HepG2 (cell line): ENCODE data around the gene MT1F. TPM values are rescaled to one million over a fixed set of nuclear protein-coding genes. Genes with fewer than 3 reads are reported as not detected.

Experiments used
- ATAC-seq: fragments of 200-7000 bp; cut with Tn5 transposase; 3 replicates; pipeline ENCODE4 v1.9.1; 2020; ENCODE audit warnings: mild to moderate bottlenecking, moderate library complexity
- BruUV-seq: library from RNA; stranded (reverse); fragments of 400-500 nt; replicated peaks from 2 replicates; lab custom pipeline; 2021; lab: Mats Ljungman, UMichigan
- CTCF ChIA-PET: fragments of 300-600 bp; formaldehyde crosslinking; extraction: SDS; loops from one replicate; lab custom pipeline; 2021; ENCODE audit warnings: low total read pairs, inconsistent platforms, low intra/inter-chr PET ratio; lab: Yijun Ruan, JAX
- POLR2A ChIA-PET: fragments of 350-600 bp; sonication (Branson Sonifier 250); formaldehyde crosslinking; loops from one replicate; lab custom pipeline; 2020; ENCODE audit warnings: antibody characterized with exemption, inconsistent platforms; lab: Yijun Ruan, JAX
- DNase-seq: peaks from one replicate; pipeline ENCODE4 v3.0.0-alpha.2; 2015; ENCODE audit warnings: low spot score
- FAIRE-seq: peaks from 3 replicates; lab custom pipeline; 2011; peaks lifted over from hg19 to GRCh38; lab: Jason Lieb, UNC
- H2AFZ ChIP-seq: one replicate; pipeline ENCODE4 v1.6.1; 2011; ENCODE audit warnings: low read length, inconsistent platforms
- H3K27ac ChIP-seq: fragments of 300-600 bp; 3 replicates; pipeline ENCODE4 v1.8.0; 2011; ENCODE audit warnings: mixed run types, mild to moderate bottlenecking, mixed read lengths, low read length, inconsistent platforms; ENCODE audit not compliant: insufficient read depth; ENCODE audit errors: extremely low read length
- H3K27me3 ChIP-seq, 2 experiments: fragments of 200-600 bp in 1 of 2; 2 replicates in 1 of 2; 3 replicates in 1 of 2; pipeline versions ENCODE4 v1.6.0 to v1.8.0; 2011; ENCODE audit warnings: low read length in 2 of 2, mild to moderate bottlenecking in 2 of 2, moderate library complexity in 2 of 2, inconsistent platforms in 1 of 2; ENCODE audit not compliant: insufficient read depth in 2 of 2, control insufficient read depth in 1 of 2
- H3K36me3 ChIP-seq, 2 experiments: fragments of 200-600 bp in 1 of 2; replicated peaks in 1 of 2; 2 replicates in 1 of 2; 3 replicates in 1 of 2; pipeline versions ENCODE4 v1.5.1 to v1.8.0; 2011; ENCODE audit warnings: low read length in 2 of 2, inconsistent platforms in 1 of 2; ENCODE audit not compliant: insufficient read depth in 2 of 2, control insufficient read depth in 1 of 2
- H3K4me1 ChIP-seq: 2 replicates; pipeline ENCODE4 v1.5.1; 2012; ENCODE audit warnings: low read length, inconsistent platforms; ENCODE audit not compliant: insufficient read depth
- H3K4me2 ChIP-seq: 2 replicates; pipeline ENCODE4 v1.6.0; 2011; ENCODE audit warnings: low read depth, low read length, inconsistent platforms
- H3K4me3 ChIP-seq, 3 experiments: fragments of 200-600 bp in 1 of 3; sonication (generic), shearing (Covaris generic) in 1 of 3; replicated peaks in 1 of 3; 2 replicates each; pipeline ENCODE4 v1.5.1; 2011 to 2016; ENCODE audit warnings: low read length in 3 of 3, inconsistent platforms in 2 of 3, low read depth in 2 of 3, mild to moderate bottlenecking in 2 of 3, control low read depth in 1 of 3, mixed read lengths in 1 of 3; ENCODE audit not compliant: insufficient read depth in 1 of 3
- H3K79me2 ChIP-seq: one replicate; pipeline ENCODE4 v1.6.1; 2011; ENCODE audit warnings: low read length, inconsistent platforms; ENCODE audit not compliant: insufficient read depth
- H3K9ac ChIP-seq: 2 replicates; pipeline ENCODE4 v1.6.0; 2011; ENCODE audit warnings: mild to moderate bottlenecking, low read depth, low read length, inconsistent platforms; ENCODE audit not compliant: insufficient read depth
- H3K9me3 ChIP-seq: 2 replicates; pipeline ENCODE4 v1.5.1; 2012; ENCODE audit warnings: mild to moderate bottlenecking, low read length
- H4K20me1 ChIP-seq: 2 replicates; pipeline ENCODE4 v1.6.0; 2011; ENCODE audit warnings: inconsistent platforms, mild to moderate bottlenecking, low read length, moderate library complexity; ENCODE audit not compliant: insufficient read depth
- CAMTA2 ChIP-seq: sonication (generic); formaldehyde crosslinking; IDR thresholded peaks from 2 replicates; pipeline ENCODE4 v1.4.0; 2020; ENCODE audit warnings: mild to moderate bottlenecking, missing genetic modification reagents, borderline replicate concordance
- CEBPZ ChIP-seq: IDR thresholded peaks from 2 replicates; pipeline ENCODE4 v1.6.1; 2012; ENCODE audit warnings: low read length, improper control_type of control experiment
- ESRRA ChIP-seq: sonication (generic); formaldehyde crosslinking; IDR thresholded peaks from 2 replicates; pipeline ENCODE4 v1.5.1; 2020; ENCODE audit warnings: mild to moderate bottlenecking, low read depth, missing genetic modification reagents
- FOXP4 ChIP-seq: sonication (generic); formaldehyde crosslinking; IDR thresholded peaks from 2 replicates; pipeline ENCODE4 v1.4.0; 2020; ENCODE audit warnings: missing genetic modification reagents
- NR1H2 ChIP-seq: sonication (generic); formaldehyde crosslinking; IDR thresholded peaks from 2 replicates; pipeline ENCODE4 v1.8.1; 2022; ENCODE audit warnings: low read depth, missing genetic modification reagents, borderline replicate concordance
- RFXANK ChIP-seq: IDR thresholded peaks from 2 replicates; pipeline ENCODE4 v1.6.1; 2016
- SIX1 ChIP-seq: sonication (generic); formaldehyde crosslinking; IDR thresholded peaks from 2 replicates; pipeline ENCODE4 v1.4.0; 2020; ENCODE audit warnings: missing genetic modification reagents, borderline replicate concordance
- SNRNP70 ChIP-seq: fragments of 200-400 bp; formaldehyde crosslinking; IDR thresholded peaks from 2 replicates; pipeline ENCODE4 v1.6.1; 2017; ENCODE audit warnings: mild to moderate bottlenecking, low read depth, low read length, moderate library complexity
- ZFP90 ChIP-seq: sonication (generic); formaldehyde crosslinking; IDR thresholded peaks from 2 replicates; pipeline ENCODE4 v1.8.0; 2022; ENCODE audit warnings: missing genetic modification reagents, mild to moderate bottlenecking, inconsistent platforms, borderline replicate concordance
- ZNF207 ChIP-seq: fragments of 450-650 bp; IDR thresholded peaks from 2 replicates; pipeline ENCODE4 v1.6.1; 2016; ENCODE audit warnings: antibody characterized with exemption, borderline replicate concordance
- ZNF33A ChIP-seq: sonication (generic); formaldehyde crosslinking; IDR thresholded peaks from 2 replicates; pipeline ENCODE4 v1.5.1; 2020; ENCODE audit warnings: missing genetic modification reagents, mild to moderate bottlenecking, moderate library complexity, borderline replicate concordance
- ZNF414 ChIP-seq: sonication (generic); formaldehyde crosslinking; IDR thresholded peaks from 2 replicates; pipeline ENCODE4 v1.5.0; 2020; ENCODE audit warnings: missing genetic modification reagents
- ZNF441 ChIP-seq: sonication (generic); formaldehyde crosslinking; IDR thresholded peaks from 2 replicates; pipeline ENCODE4 v1.7.0; 2021; ENCODE audit warnings: missing genetic modification reagents, borderline replicate concordance
- ZNF501 ChIP-seq: sonication (generic); formaldehyde crosslinking; IDR thresholded peaks from 2 replicates; pipeline ENCODE4 v1.5.1; 2020; ENCODE audit warnings: mild to moderate bottlenecking, moderate library complexity, missing genetic modification reagents
- ZNF512 ChIP-seq: sonication (generic); formaldehyde crosslinking; IDR thresholded peaks from 2 replicates; pipeline ENCODE4 v1.4.0; 2020; ENCODE audit warnings: mild to moderate bottlenecking, missing genetic modification reagents
- WGBS: methylation state at CpG from one replicate; pipeline ENCODE4 v1.1.6; 2017; ENCODE audit warnings: low lambda C conversion rate; 5-methylcytosine and 5-hydroxymethylcytosine counted together
- in situ Hi-C: cut with HindIII; loops from 2 replicates; pipeline ENCODE4 v1.10.0; 2017; ENCODE audit warnings: low pct_unique_long_range_greater_than_20kb; ENCODE audit not compliant: extremely low pct_ligation_motif_present
- intact Hi-C: fragments of 100-400 bp; cut with micrococcal nuclease; formaldehyde crosslinking; loops from one replicate; pipeline ENCODE4 v1.10.0; 2022; ENCODE audit not compliant: unreplicated experiment
- polyA plus RNA-seq, 8 experiments: library from polyadenylated mRNA; depleted of rRNA in 3 of 8; stranded (reverse) in 7 of 8; unstranded in 1 of 8; fragments of >200 nt; fragmentation: Illumina TruSeq in 4 of 8; extraction: Trizol in 4 of 8; gene quantifications; 2 replicates each; pipeline versions ENCODE4 v1.2.1 to v1.2.3, GENCODE V29; 2011 to 2016; ENCODE audit warnings: low read depth in 4 of 8, missing spikeins in 1 of 8, mixed read lengths in 1 of 8; ENCODE audit not compliant: insufficient read depth in 1 of 8
- total RNA-seq, 5 experiments: library from RNA; depleted of rRNA; stranded (reverse); fragments of >200 nt; fragmentation: Illumina TruSeq; extraction: Trizol; gene quantifications; 2 replicates each; pipeline ENCODE4 v1.2.3, GENCODE V29; 2016; ENCODE audit warnings: low read depth in 1 of 5

Gene MT1F
- total and polyA plus RNA-seq, 2 of the 13 experiments (the other 11 are each of a cell fraction or from before 2014, with no cell fraction given) = 1.9 to 169 TPM

- H3K79me2 ChIP-seq = no peaks in the 10 kb centered on the region
- H3K4me3 ChIP-seq = peak overlapping the region; percentile 77 to 82 (median 78)
- CTCF ChIA-PET = no interaction called here
- 21% methylated on average over 10 of the region's 10 CpGs for WGBS
- peak overlapping the region; percentile 20 for H2AFZ ChIP-seq
- DNase-seq (no peak), ATAC-seq (peak; percentile 50), FAIRE-seq (no peak)
- in situ Hi-C loops (no loop called here), intact Hi-C loops (loop anchor here (5.0 to 10.0 kb wide), 2 partner anchors 44 to 54 kb away; partner anchors contain the start of gene MT2A)
- H3K9ac ChIP-seq = peak overlapping the region; percentile 30; the same call in 1 of the 2 replicates
- no TSS peak for BruUV-seq
- POLR2A ChIA-PET = interaction anchor here (1.2 kb wide), 1 partner anchor 10 kb away, joined by 4 read pairs; the partner anchor contains the start of gene MT1G
- H3K9me3 ChIP-seq = no peaks in the 10 kb centered on the region
- H4K20me1 ChIP-seq = no peaks in the 10 kb centered on the region
- H3K4me1 ChIP-seq = peaks cover 20% of the 10 kb centered on the region
- H3K36me3 ChIP-seq = no peaks in the 10 kb centered on the region
- H3K27ac ChIP-seq = no peak overlapping the region
- H3K27me3 ChIP-seq = no peaks in the 10 kb centered on the region; a peak in 2 of 5 replicates
- peak overlapping the region; percentile 98 for H3K4me2 ChIP-seq
- TF ChIP-seq ESRRA (CRISPR knock-in tag) (no peak), FOXP4 (no peak), RFXANK (no peak), ZNF33A (CRISPR knock-in tag) (no peak), CEBPZ (no peak), ZNF207 (no peak), ZNF414 (CRISPR knock-in tag) (peak; percentile 4; the same call in 1 of the 2 replicates), ZNF501 (CRISPR knock-in tag) (peak; percentile 32; the same call in 1 of the 2 replicates), ZNF512 (CRISPR knock-in tag) (no peak), ZFP90 (CRISPR knock-in tag) (0 out of 2 replicates have a peak, but pooled peaks have one; percentile 0), SNRNP70 (no peak), NR1H2 (CRISPR knock-in tag) (no peak), CAMTA2 (CRISPR knock-in tag) (peak; percentile 28; the same call in 1 of the 2 replicates), SIX1 (no peak), ZNF441 (no peak)
Measured at GRCh38 chr16:56658327-56658875, 642 bp downstream of the MT1F start.
